HAP-1 (cell line): ENCODE results near the gene SPOCK1.

Experiments used
- DNase-seq, 2 experiments: peaks; one replicate each; pipeline ENCODE4 v3.0.0-alpha.2; 2016 to 2020; ENCODE audit warnings: low spot score in 2 of 2
- H3K27me3 ChIP-seq: fragments of 250-450 bp; sonication (Bioruptor Pico); 2 replicates; pipeline ENCODE4 v1.5.1; 2020; ENCODE audit warnings: low read depth, mild to moderate bottlenecking, moderate library complexity
- H3K36me3 ChIP-seq: fragments of 250-450 bp; sonication (Bioruptor Pico); replicated peaks from 2 replicates; pipeline ENCODE4 v1.5.1; 2020; ENCODE audit warnings: mild to moderate bottlenecking
- H3K4me1 ChIP-seq: fragments of 250-450 bp; sonication (Bioruptor Pico); 2 replicates; pipeline ENCODE4 v1.5.1; 2020; ENCODE audit warnings: mild to moderate bottlenecking
- H3K4me3 ChIP-seq: fragments of 250-450 bp; sonication (Bioruptor Pico); 2 replicates; pipeline ENCODE4 v1.5.1; 2020; ENCODE audit warnings: mild to moderate bottlenecking, moderate library complexity
- H3K9me3 ChIP-seq: fragments of 250-450 bp; sonication (Bioruptor Pico); 2 replicates; pipeline ENCODE4 v1.5.1; 2020; ENCODE audit warnings: mild to moderate bottlenecking, moderate library complexity
- in situ Hi-C: fragments of 300-500 bp; cut with MboI; formaldehyde crosslinking; loops from 3 replicates; pipeline ENCODE4 v1.14.3; 2020; ENCODE audit warnings: low sequenced_read_pairs, inconsistent platforms, mixed read lengths

The SPOCK1 gene

DNA sequence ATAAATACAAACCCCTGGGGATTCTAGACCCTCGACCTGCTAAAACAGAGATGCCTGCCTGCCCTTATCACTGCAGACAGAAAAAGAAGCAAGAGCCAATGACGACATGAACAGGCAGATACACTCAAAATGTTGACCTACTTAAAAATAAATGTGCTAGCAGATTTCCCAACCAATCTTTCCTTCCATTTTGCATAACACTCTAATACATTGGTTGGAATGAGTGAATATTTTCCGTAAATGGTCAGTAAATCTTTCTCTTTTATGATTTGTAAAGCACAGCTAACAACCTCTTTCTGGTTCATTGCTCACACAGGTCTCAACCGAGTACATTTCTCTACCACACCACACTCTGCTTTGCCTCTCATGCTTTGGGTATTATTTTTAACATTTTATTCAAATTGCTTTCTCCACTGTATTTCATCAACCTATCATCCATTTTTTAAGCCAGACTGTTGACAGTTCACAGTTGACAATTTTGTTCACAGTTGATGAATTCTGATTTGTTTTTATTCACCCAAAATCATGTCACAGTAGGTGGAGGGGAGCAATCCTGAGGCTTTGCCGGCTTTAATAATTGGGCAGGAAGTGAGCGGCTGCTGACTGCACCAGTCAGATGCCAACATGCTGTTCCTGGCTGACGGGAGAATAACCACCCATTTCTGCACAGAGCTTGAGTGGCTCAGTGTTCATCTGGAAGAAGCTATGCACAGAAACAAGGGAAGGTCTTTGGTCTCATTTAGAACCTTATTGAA is 426.6 kb downstream of the SPOCK1 start:
- H3K36me3 ChIP-seq: no peaks in the 10 kb centered on the region
- H3K27me3 ChIP-seq: peaks cover 19% of the 10 kb centered on the region
- no peaks in the 10 kb centered on the region for H3K4me1 ChIP-seq
- in situ Hi-C loops: no loop called here
- no peak overlapping the region for H3K4me3 ChIP-seq
- H3K9me3 ChIP-seq: no peaks in the 10 kb centered on the region
- no peak for DNase-seq

- in situ Hi-C loops: no loop called here
- Histone ChIP-seq H3K36me3 (no peaks in the 10 kb centered on the region), H3K4me1 (no peaks in the 10 kb centered on the region), H3K9me3 (no peaks in the 10 kb centered on the region), H3K4me3 (no peak overlapping the region), H3K27me3 (peaks cover 19% of the 10 kb centered on the region)
- DNase-seq: no peak
Observed at GRCh38 chr5:137071931-137072330, 427.2 kb downstream of the SPOCK1 start.

GRCh38 chr5:137071526-137071925 is 427.6 kb downstream of the SPOCK1 start:
- in situ Hi-C loops: no loop called here

DNA sequence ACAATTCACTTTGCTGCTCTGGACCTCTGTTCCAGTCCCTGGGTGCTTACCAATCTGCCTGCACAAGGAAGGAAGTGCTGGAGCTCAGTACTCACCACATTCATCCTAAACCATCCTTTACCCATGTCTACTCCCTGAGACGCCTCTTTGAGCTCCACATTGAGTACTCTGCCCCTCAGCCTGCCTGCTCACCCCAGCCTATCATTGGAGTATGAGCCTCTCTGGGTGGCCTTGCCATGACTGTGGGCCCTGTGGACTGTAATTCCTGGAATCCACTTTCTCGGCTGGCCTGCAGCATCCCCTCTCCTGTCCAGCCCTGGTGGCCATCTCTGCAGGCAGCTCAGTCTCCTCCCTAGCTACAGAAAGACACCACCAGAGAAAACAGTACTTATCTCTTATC is 428.6 kb downstream of the SPOCK1 start:
- in situ Hi-C loops: no loop called here
- H3K27me3 ChIP-seq: peaks cover 19% of the 10 kb centered on the region
- H3K4me3 ChIP-seq: no peak overlapping the region
- H3K9me3 ChIP-seq: no peaks in the 10 kb centered on the region
- no peak for DNase-seq
- H3K4me1 ChIP-seq: no peaks in the 10 kb centered on the region
- H3K36me3 ChIP-seq: no peaks in the 10 kb centered on the region

More at GRCh38 chr5:137071526-137071925, 427.6 kb downstream of the SPOCK1 start:
- Histone ChIP-seq H3K4me3 (no peak overlapping the region), H3K4me1 (no peaks in the 10 kb centered on the region), H3K9me3 (no peaks in the 10 kb centered on the region), H3K27me3 (peaks cover 19% of the 10 kb centered on the region), H3K36me3 (no peaks in the 10 kb centered on the region)
- no peak for DNase-seq

DNA sequence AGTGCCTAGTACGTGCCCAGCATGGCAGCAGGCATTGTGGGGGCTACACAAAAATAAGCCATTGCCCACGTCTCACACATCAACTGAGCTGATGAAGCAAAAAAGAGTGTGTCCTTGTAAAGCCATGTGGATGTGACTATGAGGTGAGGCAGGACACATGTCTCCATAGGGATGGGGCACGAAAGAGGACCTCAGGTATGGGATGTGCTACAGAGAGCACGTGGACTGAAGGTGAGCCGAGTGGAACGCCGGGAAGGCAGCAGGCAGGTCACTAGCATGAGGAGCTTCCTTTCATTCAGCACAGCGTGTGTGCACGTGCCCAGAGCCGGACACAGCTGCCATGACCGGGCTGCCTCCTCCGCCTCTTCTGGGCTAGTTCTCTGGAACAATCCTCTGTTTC is 429.8 kb downstream of the SPOCK1 start:
- H3K4me3 ChIP-seq: no peak overlapping the region
- H3K4me1 ChIP-seq: no peaks in the 10 kb centered on the region
- H3K27me3 ChIP-seq: peaks cover 19% of the 10 kb centered on the region
- no peak for DNase-seq
- in situ Hi-C loops: no loop called here
- H3K9me3 ChIP-seq: no peaks in the 10 kb centered on the region
- no peaks in the 10 kb centered on the region for H3K36me3 ChIP-seq

GRCh38 chr5:137061382-137061781 is 437.7 kb downstream of the SPOCK1 start:
- Histone ChIP-seq H3K4me1 (no peaks in the 10 kb centered on the region), H3K4me3 (no peak overlapping the region), H3K9me3 (no peaks in the 10 kb centered on the region), H3K27me3 (peaks cover 8% of the 10 kb centered on the region), H3K36me3 (no peaks in the 10 kb centered on the region)
- in situ Hi-C loops: no loop called here
- DNase-seq: no peak

GRCh38 chr5:137058089-137058488 is 441.0 kb downstream of the SPOCK1 start:
- H3K4me1 ChIP-seq: no peaks in the 10 kb centered on the region
- in situ Hi-C loops: no loop called here
- peaks cover 8% of the 10 kb centered on the region for H3K27me3 ChIP-seq
- H3K36me3 ChIP-seq: no peaks in the 10 kb centered on the region
- no peak overlapping the region for H3K4me3 ChIP-seq
- no peaks in the 10 kb centered on the region for H3K9me3 ChIP-seq
- no peak for DNase-seq

- DNase-seq: no peak
- no peaks in the 10 kb centered on the region for H3K36me3 ChIP-seq
- no peaks in the 10 kb centered on the region for H3K9me3 ChIP-seq
- in situ Hi-C loops: no loop called here
- H3K4me1 ChIP-seq: no peaks in the 10 kb centered on the region
- H3K27me3 ChIP-seq: peaks cover 8% of the 10 kb centered on the region
- no peak overlapping the region for H3K4me3 ChIP-seq
Observed at GRCh38 chr5:137056676-137057075, 442.4 kb downstream of the SPOCK1 start.

DNA sequence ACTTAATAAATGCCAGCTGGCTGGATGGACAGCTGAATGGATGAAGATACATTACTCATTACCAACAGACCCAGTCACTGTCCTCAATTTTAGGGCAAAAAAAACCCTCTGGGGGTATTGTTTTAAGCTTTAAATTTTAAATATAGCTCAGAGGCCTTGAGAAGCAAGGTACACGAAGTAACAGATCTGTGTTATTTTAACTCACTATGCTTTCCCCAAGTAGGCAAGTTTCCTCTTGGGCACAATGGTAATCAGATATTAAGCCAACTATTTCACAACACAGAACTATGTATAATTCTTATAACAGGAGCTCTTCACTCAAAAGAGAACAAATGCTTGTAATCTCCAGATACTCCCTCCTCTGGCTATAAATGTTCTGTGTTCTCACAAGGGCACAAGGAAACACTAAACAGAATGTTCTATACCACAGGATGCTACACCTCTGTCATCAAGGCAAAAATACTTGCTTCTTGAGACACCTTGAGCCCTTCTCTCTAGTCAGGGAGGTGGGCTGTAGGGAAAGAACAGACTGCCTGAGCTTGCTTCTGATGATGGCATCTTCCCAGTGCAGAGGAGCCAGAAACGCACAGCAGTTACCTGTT is 443.8 kb downstream of the SPOCK1 start:
- Histone ChIP-seq H3K9me3 (no peaks in the 10 kb centered on the region), H3K36me3 (no peaks in the 10 kb centered on the region), H3K4me1 (no peaks in the 10 kb centered on the region), H3K4me3 (no peak overlapping the region), H3K27me3 (peaks cover 8% of the 10 kb centered on the region)
- DNase-seq: no peak
- in situ Hi-C loops: no loop called here

DNA sequence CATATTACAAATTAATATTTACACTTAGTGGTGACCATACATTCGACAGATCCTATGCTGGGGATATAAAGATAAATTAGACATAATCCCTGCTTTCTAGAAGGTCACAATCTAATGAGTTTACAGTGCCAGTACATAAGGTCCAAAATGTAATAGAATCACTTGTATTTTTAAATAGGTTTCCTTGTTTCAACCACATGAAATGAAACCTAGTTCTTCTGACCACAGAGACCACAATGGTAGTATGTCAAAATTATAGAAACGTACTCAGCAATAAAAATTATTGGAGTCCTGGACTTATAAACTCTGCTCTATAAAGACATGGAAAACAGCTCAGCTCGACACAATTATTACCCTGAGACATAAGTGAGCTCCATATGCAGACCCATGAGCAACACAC is 444.3 kb downstream of the SPOCK1 start:
- no peaks in the 10 kb centered on the region for H3K9me3 ChIP-seq
- in situ Hi-C loops: no loop called here
- H3K36me3 ChIP-seq: no peaks in the 10 kb centered on the region
- H3K4me1 ChIP-seq: no peaks in the 10 kb centered on the region
- H3K27me3 ChIP-seq: peaks cover 3% of the 10 kb centered on the region; the same call in 1 of the 2 replicates
- H3K4me3 ChIP-seq: no peak overlapping the region
- DNase-seq: no peak

DNA sequence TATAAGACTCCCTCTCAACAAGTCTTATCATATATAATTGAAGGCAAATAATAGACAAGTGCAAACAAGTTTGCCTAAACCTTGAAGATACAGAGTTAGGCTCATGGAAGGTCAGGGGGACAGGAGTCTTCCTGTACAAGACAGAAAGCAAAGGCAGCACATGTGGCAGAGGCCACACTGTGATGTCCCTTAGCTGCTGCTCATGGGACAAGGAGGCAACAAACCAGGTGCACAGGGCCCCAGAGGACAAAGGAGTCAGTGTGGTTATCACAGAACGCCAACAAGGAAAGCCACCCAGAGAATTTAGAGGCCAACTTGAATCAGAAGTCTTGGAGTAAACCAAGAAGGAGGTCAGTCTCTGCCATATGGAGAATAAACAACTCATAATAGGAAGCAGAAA is 444.8 kb downstream of the SPOCK1 start:
- Histone ChIP-seq H3K36me3 (no peaks in the 10 kb centered on the region), H3K4me1 (no peaks in the 10 kb centered on the region), H3K9me3 (no peaks in the 10 kb centered on the region), H3K4me3 (no peak overlapping the region), H3K27me3 (no peaks in the 10 kb centered on the region)
- in situ Hi-C loops: no loop called here
- no peak for DNase-seq

DNA sequence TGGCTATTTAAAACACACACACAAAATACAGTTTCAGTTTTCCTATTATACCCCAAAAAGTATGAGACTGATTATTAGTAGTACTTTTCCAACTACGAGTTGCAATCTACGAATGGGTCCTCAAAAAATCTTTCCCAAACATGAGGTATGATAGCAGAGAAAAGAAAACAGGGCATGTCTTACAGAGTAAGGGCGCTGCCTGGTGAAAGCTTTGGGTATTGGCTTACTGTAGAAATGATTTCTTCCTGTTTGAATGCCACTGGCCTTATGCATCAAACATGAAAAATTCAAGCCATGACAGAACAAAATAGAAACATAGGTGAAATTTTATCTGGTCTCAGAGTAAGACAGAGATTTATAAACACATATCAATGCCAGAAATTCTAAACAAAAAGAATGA is 448.0 kb downstream of the SPOCK1 start:
- DNase-seq: no peak
- H3K27me3 ChIP-seq: no peaks in the 10 kb centered on the region
- no peaks in the 10 kb centered on the region for H3K4me1 ChIP-seq
- no peaks in the 10 kb centered on the region for H3K9me3 ChIP-seq
- in situ Hi-C loops: no loop called here
- no peaks in the 10 kb centered on the region for H3K36me3 ChIP-seq
- H3K4me3 ChIP-seq: no peak overlapping the region

GRCh38 chr5:137040641-137041340 is 458.3 kb downstream of the SPOCK1 start:
- in situ Hi-C loops: no loop called here

GRCh38 chr5:137040024-137040423 is 459.1 kb downstream of the SPOCK1 start:
- in situ Hi-C loops: no loop called here
- no peak for DNase-seq
- Histone ChIP-seq H3K4me1 (no peaks in the 10 kb centered on the region), H3K4me3 (no peak overlapping the region), H3K27me3 (0 out of 2 replicates have a peak, but pooled peaks cover 4% of the 10 kb centered on the region), H3K9me3 (no peaks in the 10 kb centered on the region), H3K36me3 (no peaks in the 10 kb centered on the region)

More at GRCh38 chr5:137040641-137041340, 458.3 kb downstream of the SPOCK1 start:
- Histone ChIP-seq H3K36me3 (no peaks in the 10 kb centered on the region), H3K9me3 (no peaks in the 10 kb centered on the region), H3K27me3 (0 out of 2 replicates have a peak, but pooled peaks cover 4% of the 10 kb centered on the region), H3K4me3 (no peak overlapping the region), H3K4me1 (no peaks in the 10 kb centered on the region)
- no peak for DNase-seq
